T-helper 1 cell treated with Interleukin-12 subunit alpha and Interleukin-12 subunit beta and Interleukin-4 antibody, amounts not matched to agents 30 μg/mL and 1 μg/mL, for 36 hours (primary cell): ENCODE measurements around the gene HOXA10.

Experiments used
- H3K27ac Mint-ChIP-seq: one replicate; pipeline ENCODE4 v1.8.0; 2021; ENCODE audit warnings: mild to moderate bottlenecking, mixed read lengths
- H3K27me3 Mint-ChIP-seq: one replicate; pipeline ENCODE4 v1.8.0; 2021; ENCODE audit warnings: low read depth, mixed read lengths
- H3K36me3 Mint-ChIP-seq: one replicate; pipeline ENCODE4 v1.8.0; 2021; ENCODE audit warnings: low read depth, mixed read lengths
- H3K4me1 Mint-ChIP-seq: one replicate; pipeline ENCODE4 v1.8.0; 2021; ENCODE audit warnings: low read depth, mixed read lengths
- H3K4me3 Mint-ChIP-seq: one replicate; pipeline ENCODE4 v1.8.0; 2021; ENCODE audit warnings: mild to moderate bottlenecking, moderate library complexity, mixed read lengths
- H3K9me3 Mint-ChIP-seq: one replicate; pipeline ENCODE4 v1.8.0; 2021; ENCODE audit warnings: mixed read lengths

Gene HOXA10

GRCh38 chr7:27181795-27182275, 7.7 kb upstream of the HOXA10 start:
- Mint-ChIP-seq H3K27ac (no peak overlapping the region), H3K4me3 (no peak overlapping the region), H3K27me3 (peaks cover 80% of the 10 kb centered on the region), H3K4me1 (peaks cover 18% of the 10 kb centered on the region), H3K36me3 (peaks cover 4% of the 10 kb centered on the region), H3K9me3 (no peaks in the 10 kb centered on the region)

- H3K4me1 Mint-ChIP-seq, result peaks cover 11% of the 10 kb centered on the region
- H3K36me3 Mint-ChIP-seq, result peaks cover 4% of the 10 kb centered on the region
- H3K4me3 Mint-ChIP-seq, result no peak overlapping the region
- H3K27me3 Mint-ChIP-seq, result peaks cover 69% of the 10 kb centered on the region
- H3K9me3 Mint-ChIP-seq, result no peaks in the 10 kb centered on the region
- H3K27ac Mint-ChIP-seq, result no peak overlapping the region
These were observed 6.6 kb upstream of the HOXA10 start for GRCh38 chr7:27180431-27181420.

- Mint-ChIP-seq H3K27ac (no peak overlapping the region), H3K27me3 (peaks cover 65% of the 10 kb centered on the region), H3K4me3 (no peak overlapping the region), H3K36me3 (peaks cover 2% of the 10 kb centered on the region), H3K4me1 (peaks cover 6% of the 10 kb centered on the region), H3K9me3 (no peaks in the 10 kb centered on the region)
These were observed 5.6 kb upstream of the HOXA10 start for GRCh38 chr7:27179503-27180430.

- H3K4me3 Mint-ChIP-seq, result no peak overlapping the region
- peaks cover 5% of the 10 kb centered on the region for H3K4me1 Mint-ChIP-seq
- peaks cover 64% of the 10 kb centered on the region for H3K27me3 Mint-ChIP-seq
- no peaks in the 10 kb centered on the region for H3K36me3 Mint-ChIP-seq
- no peaks in the 10 kb centered on the region for H3K9me3 Mint-ChIP-seq
- no peak overlapping the region for H3K27ac Mint-ChIP-seq
These were observed 4.9 kb upstream of the HOXA10 start for GRCh38 chr7:27179030-27179429.

- Mint-ChIP-seq H3K9me3 (no peaks in the 10 kb centered on the region), H3K4me3 (no peak overlapping the region), H3K36me3 (no peaks in the 10 kb centered on the region), H3K4me1 (peaks cover 5% of the 10 kb centered on the region), H3K27me3 (peaks cover 59% of the 10 kb centered on the region), H3K27ac (no peak overlapping the region)
These were observed 4.2 kb upstream of the HOXA10 start for GRCh38 chr7:27178366-27178765.

- Mint-ChIP-seq H3K36me3 (no peaks in the 10 kb centered on the region), H3K27me3 (peaks cover 56% of the 10 kb centered on the region), H3K27ac (no peak overlapping the region), H3K4me3 (no peak overlapping the region), H3K9me3 (no peaks in the 10 kb centered on the region), H3K4me1 (peaks cover 5% of the 10 kb centered on the region)
These were observed 3.7 kb upstream of the HOXA10 start for GRCh38 chr7:27177795-27178320.

GRCh38 chr7:27176962-27177794, 3.1 kb upstream of the HOXA10 start:
- no peaks in the 10 kb centered on the region for H3K36me3 Mint-ChIP-seq
- H3K27ac Mint-ChIP-seq, result no peak overlapping the region
- H3K4me1 Mint-ChIP-seq, result peaks cover 5% of the 10 kb centered on the region
- peaks cover 54% of the 10 kb centered on the region for H3K27me3 Mint-ChIP-seq
- no peak overlapping the region for H3K4me3 Mint-ChIP-seq
- H3K9me3 Mint-ChIP-seq, result no peaks in the 10 kb centered on the region

- Mint-ChIP-seq H3K36me3 (no peaks in the 10 kb centered on the region), H3K27me3 (peaks cover 54% of the 10 kb centered on the region), H3K27ac (no peak overlapping the region), H3K4me3 (no peak overlapping the region), H3K4me1 (peaks cover 7% of the 10 kb centered on the region), H3K9me3 (no peaks in the 10 kb centered on the region)
These were observed 2.4 kb upstream of the HOXA10 start for GRCh38 chr7:27176524-27176845.

GRCh38 chr7:27175626-27176523, 1.8 kb upstream of the HOXA10 start:
- Mint-ChIP-seq H3K4me3 (no peak overlapping the region), H3K4me1 (peaks cover 7% of the 10 kb centered on the region), H3K27ac (no peak overlapping the region), H3K36me3 (no peaks in the 10 kb centered on the region), H3K27me3 (peaks cover 54% of the 10 kb centered on the region), H3K9me3 (no peaks in the 10 kb centered on the region)

- Mint-ChIP-seq H3K4me1 (peaks cover 7% of the 10 kb centered on the region), H3K27me3 (peaks cover 59% of the 10 kb centered on the region), H3K9me3 (no peaks in the 10 kb centered on the region), H3K4me3 (no peak overlapping the region), H3K27ac (peak overlapping the region; percentile 55), H3K36me3 (no peaks in the 10 kb centered on the region)
These were observed 930 bp upstream of the HOXA10 start for GRCh38 chr7:27174874-27175625.

- Mint-ChIP-seq H3K27ac (no peak overlapping the region), H3K4me3 (no peak overlapping the region), H3K36me3 (peaks cover 2% of the 10 kb centered on the region), H3K27me3 (peaks cover 55% of the 10 kb centered on the region), H3K9me3 (no peaks in the 10 kb centered on the region), H3K4me1 (peaks cover 6% of the 10 kb centered on the region)
These were observed 587 bp downstream of the HOXA10 start for GRCh38 chr7:27173511-27173955.

GRCh38 chr7:27172823-27173510, 1.2 kb downstream of the HOXA10 start:
- H3K9me3 Mint-ChIP-seq, result no peaks in the 10 kb centered on the region
- H3K27me3 Mint-ChIP-seq, result peaks cover 55% of the 10 kb centered on the region
- H3K4me1 Mint-ChIP-seq, result peaks cover 7% of the 10 kb centered on the region
- no peak overlapping the region for H3K4me3 Mint-ChIP-seq
- H3K36me3 Mint-ChIP-seq, result peaks cover 2% of the 10 kb centered on the region
- H3K27ac Mint-ChIP-seq, result no peak overlapping the region
